NCI-H2196 (cell line): ENCODE measurements around the gene MAP3K7.

Source experiments
- DNase-seq: peaks from one replicate; lab custom pipeline; 2025; ENCODE audit not compliant: unreplicated experiment; lab: John Stamatoyannopoulos, UW

Gene MAP3K7

DNA sequence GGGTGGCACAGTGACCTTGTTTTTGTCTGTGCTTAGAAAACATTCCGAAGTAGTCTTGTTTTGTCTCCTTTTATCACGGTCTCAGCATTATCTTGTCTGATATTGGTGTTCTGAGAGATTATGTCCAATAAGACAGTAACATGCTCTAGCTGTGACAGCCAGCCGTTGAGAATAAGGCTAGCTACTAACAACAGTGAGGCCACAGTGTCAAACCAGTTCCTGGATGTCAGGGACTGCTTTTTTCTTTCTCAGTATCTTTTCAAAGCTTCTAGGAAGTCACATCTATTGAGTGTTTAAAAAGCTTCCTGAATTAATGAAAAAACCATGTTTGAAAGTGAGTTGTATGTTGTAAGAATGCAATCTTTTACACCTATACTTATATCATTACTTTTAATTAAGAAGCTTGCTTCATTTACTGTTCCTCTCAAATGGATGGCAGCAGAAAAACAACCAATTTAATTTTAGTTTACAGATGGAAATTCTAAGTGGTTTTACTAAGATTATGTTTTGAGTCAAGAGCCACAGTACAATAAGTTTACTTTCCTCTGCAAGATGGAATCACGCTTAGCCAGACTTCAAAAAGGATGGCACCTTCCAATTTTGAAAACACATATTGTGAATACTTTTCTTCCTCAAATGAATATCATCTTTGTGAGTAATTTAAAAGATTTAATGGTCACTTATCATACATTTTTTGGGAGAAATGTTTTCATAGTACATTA is 53.1 kb downstream of the MAP3K7 start:
- DNase-seq, result no peak

DNA sequence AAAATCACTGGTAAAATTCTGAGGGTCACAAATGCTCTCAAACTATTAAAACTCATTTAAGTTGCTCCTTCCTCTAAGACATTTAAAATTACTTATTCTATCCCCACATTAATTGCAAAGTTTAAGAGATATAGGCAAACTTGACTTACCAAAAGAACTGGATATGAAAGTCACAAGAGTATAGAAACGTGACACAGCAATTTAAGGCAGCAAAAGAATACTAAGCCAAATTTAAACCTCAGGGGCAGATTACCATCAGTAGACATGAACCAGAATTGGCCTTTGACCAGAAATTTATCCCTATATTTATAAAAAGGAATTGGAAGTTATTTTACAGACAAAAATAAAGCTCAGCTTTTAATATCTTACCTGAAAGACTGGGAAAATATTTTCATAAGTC is 56.0 kb downstream of the MAP3K7 start:
- no peak for DNase-seq

DNA sequence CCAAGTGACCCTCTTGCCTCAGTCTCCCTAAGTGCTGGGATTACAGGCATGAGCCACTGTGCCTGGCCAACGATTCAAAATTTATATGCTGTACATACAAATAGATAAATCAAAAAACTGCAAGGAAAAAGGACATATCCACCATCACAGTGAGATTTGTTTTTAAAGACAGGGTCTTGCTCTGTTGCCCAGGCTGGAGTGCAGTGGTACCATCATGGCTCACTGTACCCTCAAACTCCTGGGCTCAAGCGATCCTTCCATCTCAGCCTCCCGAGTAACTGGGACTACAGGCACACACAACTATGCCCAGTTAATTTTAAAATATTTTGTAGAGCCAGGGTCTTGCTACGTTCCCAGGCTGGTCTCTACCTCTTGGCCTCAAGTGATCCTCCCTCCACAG is 61.5 kb downstream of the MAP3K7 start:
- DNase-seq, result no peak

DNA sequence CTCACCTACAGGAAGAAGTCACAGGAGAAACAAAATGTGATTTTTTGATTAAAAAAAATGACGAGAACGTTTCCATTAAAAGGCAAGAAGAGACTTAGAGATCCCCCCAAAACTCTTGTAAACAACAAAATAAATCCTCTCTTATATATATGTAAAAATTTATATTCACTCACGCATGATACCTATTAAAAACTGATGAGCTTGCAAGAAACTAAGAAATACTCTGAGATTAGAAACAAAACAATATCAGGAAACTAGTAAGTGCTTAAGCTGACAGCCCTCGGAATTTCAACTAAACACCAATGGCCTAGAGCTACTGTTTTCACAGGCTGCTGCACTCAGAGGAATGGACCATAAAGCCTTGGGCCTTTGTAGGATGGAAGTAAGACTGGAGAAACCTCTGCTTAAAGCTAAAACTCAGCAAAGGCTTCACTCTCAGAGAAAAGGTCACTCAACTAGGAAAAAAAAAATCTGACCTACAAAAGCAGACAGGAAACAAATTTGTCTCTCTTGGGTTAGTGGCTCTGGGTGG is 63.0 kb downstream of the MAP3K7 start:
- DNase-seq, result no peak

DNA sequence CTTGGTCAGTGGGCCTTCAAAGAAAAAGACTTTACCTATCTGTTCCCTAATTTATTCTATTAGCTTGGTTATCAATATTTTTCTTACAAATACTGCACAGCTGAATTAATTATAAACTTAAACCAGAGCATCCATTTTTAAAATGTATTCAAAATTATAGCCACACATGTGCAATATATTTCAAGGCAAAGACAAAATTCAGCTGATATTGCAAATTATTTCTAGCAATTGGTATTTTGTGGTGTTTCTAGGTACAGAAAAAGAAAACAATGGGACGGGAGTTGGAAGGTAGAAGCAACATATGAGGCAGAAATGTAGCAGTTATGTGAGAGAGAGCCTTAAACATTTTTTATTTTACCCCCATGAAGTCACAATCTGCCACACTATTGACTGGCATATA is 64.9 kb downstream of the MAP3K7 start:
- no peak for DNase-seq

DNA sequence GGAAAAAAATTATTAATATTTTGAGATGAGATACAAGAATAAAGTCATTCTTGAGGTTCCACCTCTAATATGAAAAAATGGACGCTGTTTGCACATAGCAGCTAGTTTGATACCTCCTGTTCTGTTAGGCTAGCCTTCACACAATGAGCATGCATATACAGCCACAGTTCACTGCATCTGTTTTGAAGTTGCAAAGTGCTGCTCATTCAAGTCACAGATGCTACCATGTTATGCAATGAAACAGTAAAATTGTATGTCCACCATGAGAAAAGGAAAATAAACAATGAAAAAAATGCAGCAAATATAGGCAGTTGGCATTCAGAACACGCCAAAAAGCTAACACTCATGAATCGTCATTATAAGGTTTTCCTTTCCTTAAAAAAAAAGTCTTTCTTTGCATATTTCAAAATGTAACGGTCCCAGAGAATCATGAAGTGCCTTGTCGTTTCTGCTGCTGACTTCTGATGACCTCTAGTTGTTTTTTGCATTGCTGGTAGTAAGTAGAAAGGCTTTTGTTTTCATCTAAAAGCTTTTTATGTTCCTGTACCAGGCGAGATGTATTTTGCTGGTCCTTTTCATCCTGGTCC is 70.7 kb downstream of the MAP3K7 start:
- no peak for DNase-seq

DNA sequence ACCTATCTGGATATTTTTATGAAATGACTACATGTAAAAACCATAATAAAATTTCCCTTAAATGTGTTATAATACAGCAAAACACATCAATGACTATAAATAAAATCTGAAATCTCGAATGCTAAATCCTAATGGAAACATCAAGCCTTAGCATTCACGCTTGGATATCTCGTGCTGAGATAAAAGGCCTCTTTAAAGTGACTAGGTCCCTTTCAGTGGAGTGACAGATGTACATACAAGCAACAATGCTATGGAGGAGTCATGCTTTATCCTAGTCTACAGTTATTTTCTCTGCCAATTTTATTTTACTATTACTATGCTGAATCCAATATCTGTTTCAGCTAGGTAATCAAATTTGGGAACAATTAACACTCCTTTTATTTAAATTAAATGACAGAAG is 72.4 kb downstream of the MAP3K7 start:
- no peak for DNase-seq

DNA sequence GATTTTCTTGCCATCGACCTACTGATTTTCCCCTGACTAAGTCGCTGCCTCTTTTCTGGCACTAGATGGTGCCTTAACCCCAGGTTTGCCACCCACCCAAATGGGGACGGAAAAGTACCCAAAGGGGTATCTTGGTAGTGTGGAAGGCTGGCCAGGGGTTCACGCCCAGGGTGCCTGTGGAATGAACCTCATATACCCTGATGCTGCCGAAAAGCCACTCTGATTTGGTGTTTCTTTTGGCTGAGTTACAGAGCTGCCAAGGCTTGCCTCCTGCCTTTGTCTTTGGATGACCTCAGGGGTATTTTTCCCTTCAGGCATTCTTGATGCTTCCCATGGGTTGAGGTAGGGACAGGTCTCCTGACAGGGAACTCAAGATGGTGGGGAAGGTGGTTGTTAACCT is 78.1 kb downstream of the MAP3K7 start:
- no peak for DNase-seq

DNA sequence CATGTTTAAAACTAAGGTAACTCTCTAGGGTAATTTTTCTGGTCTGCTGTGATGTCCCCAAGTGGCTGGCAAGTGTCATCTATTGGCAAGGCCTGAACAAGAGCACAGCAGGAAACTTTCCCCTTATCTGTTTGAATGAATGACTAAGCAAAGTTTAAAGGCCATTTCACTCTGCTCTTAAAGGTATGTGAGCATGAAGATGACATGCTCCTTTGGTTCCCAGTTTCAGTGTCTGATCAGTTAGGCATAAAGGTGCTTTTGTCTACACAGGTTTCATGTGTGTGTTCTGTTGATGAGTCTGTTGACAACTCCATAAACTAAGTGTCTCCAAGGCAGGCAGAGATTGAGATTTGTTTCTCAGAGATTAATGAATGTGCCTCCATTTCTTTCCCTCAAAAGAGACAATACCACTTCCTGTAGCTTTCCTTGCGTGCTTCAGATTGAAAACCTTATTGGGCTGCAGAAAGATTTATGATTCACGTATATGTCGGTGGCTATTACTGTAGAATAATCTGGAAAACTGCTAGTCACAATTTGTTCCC is 83.9 kb downstream of the MAP3K7 start:
- DNase-seq, result no peak

DNA sequence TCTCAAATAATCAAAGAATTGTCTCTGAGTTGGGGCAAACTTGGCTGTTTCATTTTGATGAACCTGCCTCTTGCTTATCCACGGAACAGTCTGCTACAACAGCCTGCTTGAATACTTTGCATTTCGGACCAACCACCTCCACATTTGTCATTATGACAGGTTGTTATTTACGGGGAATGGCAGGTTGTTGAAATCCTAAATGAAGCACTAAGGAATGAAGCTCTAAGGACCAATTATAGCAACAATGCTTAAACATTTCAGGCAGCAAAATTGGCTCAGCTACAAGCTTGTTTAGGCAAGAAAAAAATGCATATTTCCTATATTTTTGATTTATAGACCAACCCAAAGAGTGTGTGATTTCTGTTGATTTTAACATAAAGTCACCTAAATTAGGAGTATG is 84.5 kb downstream of the MAP3K7 start:
- DNase-seq, result no peak

DNA sequence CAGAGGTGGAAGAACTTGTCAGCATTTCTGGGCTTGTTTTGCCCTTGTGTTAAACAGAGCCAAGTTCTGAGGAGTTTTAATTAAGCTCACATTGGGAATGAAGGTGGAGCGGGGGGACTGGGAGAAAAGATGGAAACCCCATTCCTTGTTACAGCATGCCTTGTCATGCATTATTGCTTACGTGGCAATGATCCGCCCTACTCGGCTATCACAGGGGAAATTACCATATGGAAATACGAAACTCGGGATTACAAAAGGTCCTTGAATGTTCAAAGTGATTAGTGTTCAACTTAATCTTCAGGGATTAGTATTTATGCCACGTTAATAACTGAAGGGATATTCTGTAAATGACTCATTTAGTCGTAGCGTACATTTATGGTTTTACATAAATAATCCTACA is 86.4 kb downstream of the MAP3K7 start:
- no peak for DNase-seq

DNA sequence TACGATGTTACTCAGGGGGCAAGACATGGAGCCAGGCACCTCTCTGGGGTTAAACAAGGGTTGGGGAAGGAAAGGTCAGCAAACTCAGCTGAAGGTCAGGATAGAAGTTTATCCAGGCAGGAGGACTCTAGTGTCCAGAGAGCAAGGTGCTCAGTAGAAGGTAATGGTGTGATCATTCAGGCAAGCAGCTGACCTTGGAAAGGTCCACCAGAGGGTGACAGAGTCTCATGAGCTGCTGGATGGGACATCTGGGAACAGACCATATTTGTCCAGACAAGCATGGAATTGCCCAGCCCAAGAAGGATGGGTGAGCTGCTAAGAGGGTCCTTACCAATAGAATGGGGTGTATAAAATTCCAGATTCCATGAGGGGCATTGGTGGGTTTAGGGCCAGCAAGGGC is 89.5 kb downstream of the MAP3K7 start:
- no peak for DNase-seq

DNA sequence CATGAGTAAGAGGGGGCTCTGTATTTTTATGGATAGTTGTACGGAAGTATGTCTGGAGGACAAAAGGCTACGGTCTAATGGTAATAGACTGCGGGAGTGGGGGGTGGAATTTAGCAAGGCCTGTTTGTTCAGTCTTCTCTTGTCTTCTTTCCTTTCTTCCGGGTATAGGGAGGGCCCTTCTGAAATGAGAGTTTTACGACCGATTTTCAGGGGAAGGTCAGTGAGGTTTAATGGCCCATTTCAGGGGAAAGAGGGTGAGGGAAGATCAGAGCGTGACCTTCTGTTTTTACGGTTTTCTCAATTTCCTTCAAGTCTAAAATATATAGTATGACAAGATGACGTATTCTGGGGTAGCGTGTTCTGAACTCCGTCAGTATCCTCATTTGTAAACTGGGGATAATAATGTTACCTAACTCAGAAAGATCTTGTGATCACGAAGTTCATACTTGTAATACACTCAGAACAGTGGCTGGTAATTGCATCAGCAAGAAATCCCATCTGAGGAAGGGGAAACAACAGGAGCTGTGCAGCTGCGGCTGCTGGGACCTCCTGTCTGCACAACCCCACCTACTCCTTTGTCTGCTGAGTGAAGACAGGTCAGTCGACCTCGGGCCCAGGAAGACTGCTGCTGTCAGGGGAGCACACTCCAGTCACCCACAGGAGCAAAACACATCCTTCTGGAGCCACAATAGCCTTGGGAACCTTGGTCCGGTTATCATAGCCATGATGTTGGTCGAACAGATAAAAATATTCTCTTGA is 90.4 kb downstream of the MAP3K7 start:
- DNase-seq, result no peak

DNA sequence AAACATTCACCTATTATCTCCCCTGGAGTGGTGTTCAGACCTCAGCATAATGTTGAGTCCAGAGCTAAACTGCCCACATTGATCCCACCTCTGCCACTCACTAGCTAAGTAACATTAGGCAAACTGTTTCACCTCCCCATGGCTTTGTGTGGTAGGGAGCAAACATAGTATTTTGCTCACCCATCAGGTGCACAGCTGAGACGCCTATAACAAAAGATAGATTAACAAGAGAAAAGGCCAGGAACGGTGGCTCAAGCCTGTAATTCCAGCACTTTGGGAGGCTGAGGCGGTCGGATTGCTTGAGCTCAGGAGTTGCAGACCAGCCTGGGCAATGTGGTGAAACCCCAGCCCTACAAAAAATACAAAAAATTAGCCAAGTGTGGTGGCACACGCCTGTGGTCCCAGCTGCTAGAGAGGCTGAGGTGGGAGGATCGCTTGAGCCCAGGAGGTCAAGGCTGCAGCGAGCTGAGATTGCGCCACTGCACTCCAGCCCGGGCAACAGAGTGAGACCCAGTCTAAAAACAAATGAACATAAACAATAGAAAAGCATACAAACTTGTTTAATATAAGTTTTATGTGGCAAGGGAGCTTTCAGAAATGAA is 91.6 kb downstream of the MAP3K7 start:
- DNase-seq, result no peak

DNA sequence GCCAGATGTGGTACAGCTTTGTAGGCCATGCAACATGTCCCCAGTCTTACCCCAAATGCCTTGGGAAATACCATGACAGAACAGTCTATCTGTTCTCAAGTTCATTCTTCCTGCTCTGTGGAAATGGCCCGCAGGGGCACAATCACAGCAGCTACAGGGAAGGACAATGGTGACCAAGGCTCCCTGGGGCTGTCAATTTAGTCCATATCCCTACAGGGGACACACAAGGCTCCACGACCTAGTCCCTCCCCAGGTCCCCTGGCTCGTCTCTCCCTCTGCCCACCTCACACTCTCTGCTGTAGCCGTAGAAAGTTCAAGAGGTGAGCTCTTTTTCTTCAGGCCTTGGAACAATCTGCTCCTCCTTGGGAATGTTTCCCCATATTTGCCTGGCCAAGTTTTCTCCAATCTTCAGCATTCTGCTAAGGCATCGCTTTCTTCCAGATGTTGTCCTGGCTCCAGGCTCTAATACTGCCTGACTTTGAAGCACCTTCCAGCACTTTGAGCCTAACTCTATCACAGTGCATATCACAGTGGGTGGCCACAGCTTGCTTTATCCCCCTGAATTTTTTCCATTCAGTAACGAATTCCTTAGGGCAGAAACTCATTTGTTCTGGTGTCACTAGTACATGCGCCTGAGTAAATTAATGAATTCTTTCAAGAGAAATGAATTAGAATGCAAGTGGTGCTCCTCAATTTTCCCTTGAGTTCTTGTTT is 92.6 kb downstream of the MAP3K7 start:
- no peak for DNase-seq

DNA sequence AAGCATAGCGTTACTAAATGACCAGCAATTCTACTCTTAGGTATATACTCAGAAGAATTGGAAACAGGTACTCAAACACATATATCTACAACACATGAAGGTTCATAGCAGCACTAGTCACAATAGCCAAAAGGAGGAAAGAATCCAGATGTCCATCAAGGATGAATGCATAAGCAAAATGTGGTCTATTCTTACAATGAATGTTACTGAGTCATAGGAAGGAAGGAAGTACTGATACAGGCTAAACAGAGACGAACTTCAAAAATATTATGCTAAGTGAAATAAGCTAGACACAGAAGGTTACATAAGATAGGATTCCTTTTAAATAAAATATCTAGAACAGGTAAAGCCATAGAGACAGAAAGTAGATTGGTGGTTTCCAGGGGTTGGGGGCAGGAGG is 93.5 kb downstream of the MAP3K7 start:
- DNase-seq, result no peak

DNA sequence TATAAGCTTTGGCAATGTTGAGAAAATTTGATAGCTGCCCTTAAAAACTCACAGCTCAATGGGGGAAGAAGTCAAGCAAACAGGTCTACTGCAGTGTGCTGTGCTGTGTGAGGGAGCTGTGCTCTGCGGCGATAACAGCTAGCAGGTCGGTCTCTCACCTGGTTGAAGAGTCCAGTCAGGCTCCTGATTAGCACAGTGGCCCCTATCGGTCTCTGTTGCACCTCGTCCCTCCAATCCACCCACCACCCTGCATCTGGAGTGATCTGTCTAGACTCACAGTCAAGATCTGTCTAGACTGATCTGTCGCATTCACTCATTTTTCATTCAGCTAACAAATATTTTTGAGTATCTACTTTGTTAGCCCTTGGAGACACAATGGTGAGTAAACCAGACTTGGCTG is 94.1 kb downstream of the MAP3K7 start:
- no peak for DNase-seq

DNA sequence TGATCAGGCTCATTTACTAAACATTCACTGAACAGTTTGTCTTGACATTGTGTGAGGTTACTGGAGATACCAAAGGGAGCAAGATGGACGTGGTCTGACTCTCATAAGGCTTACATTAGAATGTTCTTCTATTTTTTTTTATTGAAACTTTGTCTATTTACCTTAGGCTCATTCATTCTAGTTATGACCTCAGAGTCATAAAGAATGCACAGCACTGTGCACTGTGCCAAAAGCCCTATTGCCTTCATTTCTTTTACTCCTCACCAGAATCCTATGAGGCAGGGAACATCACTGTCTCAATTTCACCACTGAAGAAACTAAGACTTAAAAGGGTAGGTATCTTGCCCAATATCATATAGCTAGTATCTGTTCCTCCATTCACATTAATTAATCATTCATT is 94.5 kb downstream of the MAP3K7 start:
- DNase-seq, result no peak

DNA sequence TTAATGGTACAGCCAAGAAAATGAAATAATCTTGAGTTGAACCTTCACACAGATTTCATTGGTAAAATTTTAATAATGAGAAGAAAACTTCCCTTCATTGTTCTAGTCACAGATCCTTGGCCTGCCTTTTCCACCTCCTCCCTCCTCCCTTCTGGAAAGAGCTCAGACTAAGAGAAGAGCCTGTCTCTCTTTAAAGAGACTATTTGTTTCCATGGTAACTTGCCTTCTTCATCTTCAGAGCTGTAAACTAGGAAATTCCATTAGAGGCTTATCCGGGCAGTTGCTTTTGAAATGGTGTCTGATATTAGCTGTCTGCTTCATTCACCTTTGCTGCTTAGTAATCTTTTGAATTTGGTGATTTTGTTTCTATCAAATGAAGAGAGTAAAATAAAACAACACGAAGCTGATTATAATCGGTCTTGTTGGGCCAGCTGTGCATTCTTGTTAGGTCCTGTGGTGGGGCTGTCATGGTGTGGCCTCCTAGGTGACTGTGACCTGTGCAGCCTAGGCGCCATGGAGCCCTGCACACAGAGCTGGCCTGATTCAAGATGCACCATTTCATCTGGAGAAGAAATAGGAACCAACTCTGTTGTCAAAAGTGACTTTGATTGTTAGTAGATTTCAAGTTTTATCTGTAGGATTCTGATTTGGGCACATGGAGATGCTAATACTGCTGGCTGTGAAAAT is 96.7 kb downstream of the MAP3K7 start:
- no peak for DNase-seq

DNA sequence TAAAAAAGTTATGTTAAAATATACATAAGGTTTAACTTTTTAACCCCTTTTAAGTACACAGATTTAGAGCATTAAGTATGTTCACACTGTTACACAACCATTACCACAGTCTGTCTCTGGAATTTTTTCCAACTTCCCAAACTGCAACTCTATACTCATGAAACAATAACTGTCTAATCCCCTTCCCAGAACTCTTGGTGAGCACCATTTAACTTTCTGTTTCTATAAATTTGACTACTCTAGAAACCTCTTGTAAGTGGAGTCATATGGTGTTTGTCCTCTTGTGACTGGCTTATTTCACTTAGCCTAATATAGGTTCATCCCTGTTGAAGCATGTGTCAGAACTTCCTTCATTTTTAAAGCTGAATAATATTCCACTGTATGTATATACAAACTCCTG is 98.1 kb downstream of the MAP3K7 start:
- no peak for DNase-seq
